Type B pancreatic cell (in vitro differentiated cells): ENCODE results near the gene UTF1. TPM values are rescaled to one million over a fixed set of nuclear protein-coding genes. Genes with fewer than 3 reads are reported as not detected.

ENCODE experiments used
- DNase-seq: peaks from one replicate; pipeline ENCODE4 v3.0.0; 2021; ENCODE audit warnings: mixed read lengths; ENCODE audit not compliant: unreplicated experiment; ENCODE audit errors: extremely low spot score
- H3K27ac Mint-ChIP-seq: 2 replicates; pipeline ENCODE4 v1.8.0; 2021; ENCODE audit warnings: mild to moderate bottlenecking, mixed read lengths
- H3K27me3 Mint-ChIP-seq: 2 replicates; pipeline ENCODE4 v1.8.0; 2021; ENCODE audit warnings: mixed read lengths
- H3K36me3 Mint-ChIP-seq: 2 replicates; pipeline ENCODE4 v1.8.0; 2021; ENCODE audit warnings: mixed read lengths
- H3K4me1 Mint-ChIP-seq: one replicate; pipeline ENCODE4 v1.8.0; 2021; ENCODE audit warnings: mixed read lengths; ENCODE audit not compliant: unreplicated experiment
- H3K4me3 Mint-ChIP-seq: 2 replicates; pipeline ENCODE4 v1.8.0; 2021; ENCODE audit warnings: mild to moderate bottlenecking, mixed read lengths
- H3K9me3 Mint-ChIP-seq: 2 replicates; pipeline ENCODE4 v1.8.0; 2021; ENCODE audit warnings: mixed read lengths
- total RNA-seq: library from RNA; stranded (reverse); gene quantifications from 2 replicates; pipeline ENCODE4 v1.2.1, GENCODE V29; 2021; ENCODE audit warnings: low replicate concordance
- TF ChIP-seq, protein P1 (sequence below): fragments of 200-600 bp; sonication (generic); conservative IDR thresholded peaks from 2 replicates; pipeline ENCODE4 v1.5.0; 2021; ENCODE audit warnings: antibody characterized with exemption, mild to moderate bottlenecking

Gene UTF1
- total RNA-seq, 1 donor from 2014 or later, result not detected

DNA sequence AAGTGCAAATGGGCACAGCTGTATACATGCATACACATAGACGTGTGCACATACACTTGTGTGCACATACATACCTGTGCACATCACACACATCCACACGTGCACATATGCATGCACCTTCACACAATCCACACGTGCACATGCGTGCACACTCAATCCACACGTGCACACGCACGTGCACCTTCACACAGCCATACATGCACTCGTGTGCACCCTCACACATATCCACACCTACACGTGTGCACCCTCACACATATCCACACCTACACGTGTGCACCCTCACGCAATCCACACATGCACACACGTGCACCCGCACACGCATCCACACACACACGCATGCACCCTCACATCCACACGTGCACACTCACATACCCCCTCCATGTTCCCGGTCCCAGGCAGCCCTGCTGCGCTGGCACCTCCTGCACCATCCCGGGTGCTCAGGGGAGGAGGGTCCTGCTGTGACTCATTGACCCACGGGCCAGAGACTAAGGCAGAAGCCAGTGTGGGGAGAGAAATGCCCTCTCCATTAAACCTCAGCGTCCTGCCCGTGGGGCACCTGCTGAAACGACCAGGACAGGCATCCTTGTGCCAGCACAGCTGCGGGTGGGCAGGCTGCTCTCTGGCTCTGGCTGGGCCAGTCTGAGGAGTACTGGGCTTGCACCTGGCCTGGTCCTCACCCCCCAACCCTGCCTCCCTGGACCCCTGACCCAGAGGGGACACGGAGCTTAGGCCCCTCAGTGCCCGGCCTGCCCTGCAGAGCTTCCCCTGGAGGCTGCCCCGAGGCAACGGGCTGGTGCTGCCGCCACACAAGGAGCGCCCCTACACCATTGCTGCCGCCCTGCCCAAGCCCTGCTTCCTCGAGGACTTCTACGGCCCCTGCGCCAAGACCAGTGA lies 17.8 kb upstream of the UTF1 start:
- Mint-ChIP-seq H3K4me3 (no peak overlapping the region), H3K27me3 (peaks cover 9% of the 10 kb centered on the region), H3K9me3 (no peaks in the 10 kb centered on the region), H3K4me1 (no peaks in the 10 kb centered on the region), H3K27ac (no peak overlapping the region), H3K36me3 (no peaks in the 10 kb centered on the region)
- no peak for DNase-seq
- TF ChIP-seq, protein P1, sequence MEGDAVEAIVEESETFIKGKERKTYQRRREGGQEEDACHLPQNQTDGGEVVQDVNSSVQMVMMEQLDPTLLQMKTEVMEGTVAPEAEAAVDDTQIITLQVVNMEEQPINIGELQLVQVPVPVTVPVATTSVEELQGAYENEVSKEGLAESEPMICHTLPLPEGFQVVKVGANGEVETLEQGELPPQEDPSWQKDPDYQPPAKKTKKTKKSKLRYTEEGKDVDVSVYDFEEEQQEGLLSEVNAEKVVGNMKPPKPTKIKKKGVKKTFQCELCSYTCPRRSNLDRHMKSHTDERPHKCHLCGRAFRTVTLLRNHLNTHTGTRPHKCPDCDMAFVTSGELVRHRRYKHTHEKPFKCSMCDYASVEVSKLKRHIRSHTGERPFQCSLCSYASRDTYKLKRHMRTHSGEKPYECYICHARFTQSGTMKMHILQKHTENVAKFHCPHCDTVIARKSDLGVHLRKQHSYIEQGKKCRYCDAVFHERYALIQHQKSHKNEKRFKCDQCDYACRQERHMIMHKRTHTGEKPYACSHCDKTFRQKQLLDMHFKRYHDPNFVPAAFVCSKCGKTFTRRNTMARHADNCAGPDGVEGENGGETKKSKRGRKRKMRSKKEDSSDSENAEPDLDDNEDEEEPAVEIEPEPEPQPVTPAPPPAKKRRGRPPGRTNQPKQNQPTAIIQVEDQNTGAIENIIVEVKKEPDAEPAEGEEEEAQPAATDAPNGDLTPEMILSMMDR, result no peak

DNA sequence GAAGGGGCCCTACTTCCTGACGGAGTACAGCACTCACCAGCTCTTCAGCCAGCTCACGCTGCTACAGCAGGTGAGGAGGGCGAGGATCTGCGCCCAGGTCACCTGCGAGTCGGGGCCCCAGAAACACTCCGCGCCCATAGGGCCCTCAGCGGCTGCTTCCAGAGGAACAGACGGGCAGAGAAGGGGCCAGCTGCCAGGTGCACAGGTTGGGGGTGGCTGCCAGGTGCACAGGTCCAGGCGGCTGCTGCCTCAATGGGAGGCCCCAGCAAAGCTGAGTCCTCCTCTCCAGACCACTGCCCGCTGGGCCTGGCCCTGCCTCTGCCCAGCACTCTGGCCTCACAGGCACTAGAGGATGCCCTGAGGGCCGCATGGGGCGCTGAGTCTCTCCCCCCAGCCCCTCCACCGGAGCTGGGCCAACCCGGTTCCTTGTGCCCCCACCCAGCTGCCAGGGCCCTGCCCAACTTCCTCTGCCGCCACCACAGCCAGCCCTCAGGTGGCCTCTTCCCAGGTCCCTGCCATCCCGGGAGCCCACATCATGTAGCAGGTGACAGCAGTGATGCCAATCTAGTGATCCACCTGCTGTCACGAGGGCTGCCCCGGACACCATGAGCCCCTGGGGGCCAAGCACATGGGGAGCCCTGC lies 17.0 kb upstream of the UTF1 start:
- Mint-ChIP-seq H3K9me3 (no peaks in the 10 kb centered on the region), H3K4me3 (no peak overlapping the region), H3K4me1 (no peaks in the 10 kb centered on the region), H3K27ac (no peak overlapping the region), H3K36me3 (no peaks in the 10 kb centered on the region), H3K27me3 (peaks cover 9% of the 10 kb centered on the region)
- TF ChIP-seq, protein P1, result no peak
- DNase-seq, result no peak

DNA sequence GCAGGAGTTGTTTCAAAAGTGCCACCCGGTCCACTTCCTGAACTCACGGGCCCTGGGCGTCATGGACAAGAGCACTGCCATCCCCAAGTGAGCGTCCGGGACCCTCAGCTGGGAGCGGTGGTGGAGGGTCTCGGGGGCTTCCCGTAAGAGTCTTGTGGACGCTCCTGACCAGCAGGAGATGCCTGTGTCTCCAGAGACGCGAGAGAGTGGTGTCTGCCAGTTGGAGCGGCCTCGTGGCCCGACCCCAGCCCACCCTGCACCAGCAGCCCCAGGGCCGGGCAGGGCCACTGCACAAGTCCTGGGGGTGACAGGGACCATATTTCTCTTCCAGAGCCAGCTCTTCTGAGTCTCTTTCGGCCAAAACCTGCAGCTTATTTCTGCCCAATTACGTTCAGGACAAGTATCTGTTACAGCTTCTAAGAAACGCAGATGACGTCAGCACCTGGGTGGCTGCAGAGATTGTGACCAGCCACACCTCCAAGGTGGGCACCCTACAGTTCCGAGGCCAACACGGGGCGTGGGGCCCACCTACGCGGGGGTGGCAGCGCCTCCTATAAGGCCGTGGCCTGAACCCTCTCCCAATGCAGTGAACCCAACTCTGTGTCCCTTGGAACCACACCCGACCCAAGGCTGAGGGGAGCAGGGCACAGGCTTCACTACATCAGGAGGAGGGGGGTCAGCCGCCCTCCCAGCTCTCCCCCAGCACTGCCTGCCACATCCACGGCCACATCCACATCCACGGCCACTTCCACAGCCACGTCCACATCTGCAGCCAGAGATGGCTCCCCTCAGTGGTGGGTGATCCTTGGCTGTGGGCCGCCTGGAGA lies 16.2 kb upstream of the UTF1 start:
- H3K27ac Mint-ChIP-seq, result no peak overlapping the region
- no peak for DNase-seq

GRCh38 chr10:133214468-133215410 lies 15.3 kb upstream of the UTF1 start:
- Mint-ChIP-seq H3K9me3 (no peaks in the 10 kb centered on the region), H3K4me3 (no peak overlapping the region), H3K4me1 (no peaks in the 10 kb centered on the region), H3K27ac (no peak overlapping the region), H3K27me3 (peaks cover 17% of the 10 kb centered on the region), H3K36me3 (no peaks in the 10 kb centered on the region)
- DNase-seq, result no peak
- TF ChIP-seq, protein P1, result no peak

More for the DNA sequence above, 16.2 kb upstream of the UTF1 start:
- no peak overlapping the region for H3K4me3 Mint-ChIP-seq
- no peaks in the 10 kb centered on the region for H3K9me3 Mint-ChIP-seq
- H3K36me3 Mint-ChIP-seq, result no peaks in the 10 kb centered on the region
- TF ChIP-seq, protein P1, result no peak
- H3K4me1 Mint-ChIP-seq, result no peaks in the 10 kb centered on the region
- peaks cover 12% of the 10 kb centered on the region for H3K27me3 Mint-ChIP-seq
